ENCODE results near the gene C18orf54.
A peak's percentile ranks its signal among the peaks of the same experiment; 100 is the strongest.

DNA sequence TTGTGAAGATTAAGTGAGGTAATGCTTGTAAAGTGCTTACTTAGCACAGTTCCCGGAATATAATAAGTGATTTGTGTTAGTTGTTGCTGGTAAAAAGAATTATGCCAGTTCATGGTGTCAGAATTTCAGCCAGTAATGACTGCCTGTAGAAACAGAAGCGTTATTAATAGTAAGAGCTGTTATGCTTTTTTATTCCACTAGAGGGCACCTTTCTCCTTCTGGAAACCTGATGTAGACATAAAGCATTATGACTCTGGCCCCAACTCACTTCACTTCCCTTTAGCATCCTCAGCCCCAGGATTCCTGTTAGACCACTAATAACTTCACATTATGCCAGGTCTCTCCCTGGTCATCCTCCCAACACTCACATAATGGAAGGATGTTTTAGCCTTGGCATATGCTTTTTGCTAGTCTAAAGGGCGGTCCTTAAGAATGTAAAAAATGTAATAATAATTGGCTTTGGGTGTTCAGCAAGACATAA, 34.9 kb downstream of the C18orf54 start:
- TF ChIP-seq TARDBP (IDR thresholded peaks at IDR 0.05) (no peak), FOS (IDR thresholded peaks at IDR 0.05; ENCODE audit: extremely low read depth, insufficient read length) (no peak), ZFP36 (IDR thresholded peaks at IDR 0.05; ENCODE audit: low read depth, low read length, partially characterized antibody) (no peak), MAFF (IDR thresholded peaks at IDR 0.05; ENCODE audit: low read length) (no peak), POLR2AphosphoS5 (IDR thresholded peaks at IDR 0.05; ENCODE audit: control insufficient read depth, insufficient read depth, low read depth, low read length) (no peak), ZNF143 (CRISPR knock-in tag; IDR thresholded peaks at IDR 0.05) (no peak), NR2C1 (IDR thresholded peaks at IDR 0.05) (no peak), NR2C1 (tag; IDR thresholded peaks at IDR 0.05) (no peak), FOXK1 (CRISPR knock-in tag; IDR thresholded peaks at IDR 0.05; ENCODE audit: borderline replicate concordance) (no peak), ESRRA (IDR thresholded peaks at IDR 0.05; ENCODE audit: borderline replicate concordance, low read depth) (no peak)
- TF ChIP-seq, protein P1, sequence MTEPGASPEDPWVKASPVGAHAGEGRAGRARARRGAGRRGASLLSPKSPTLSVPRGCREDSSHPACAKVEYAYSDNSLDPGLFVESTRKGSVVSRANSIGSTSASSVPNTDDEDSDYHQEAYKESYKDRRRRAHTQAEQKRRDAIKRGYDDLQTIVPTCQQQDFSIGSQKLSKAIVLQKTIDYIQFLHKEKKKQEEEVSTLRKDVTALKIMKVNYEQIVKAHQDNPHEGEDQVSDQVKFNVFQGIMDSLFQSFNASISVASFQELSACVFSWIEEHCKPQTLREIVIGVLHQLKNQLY (CRISPR knock-in tag; conservative IDR thresholded peaks at IDR 0.05), result no peak
- TF ChIP-seq, protein P2, sequence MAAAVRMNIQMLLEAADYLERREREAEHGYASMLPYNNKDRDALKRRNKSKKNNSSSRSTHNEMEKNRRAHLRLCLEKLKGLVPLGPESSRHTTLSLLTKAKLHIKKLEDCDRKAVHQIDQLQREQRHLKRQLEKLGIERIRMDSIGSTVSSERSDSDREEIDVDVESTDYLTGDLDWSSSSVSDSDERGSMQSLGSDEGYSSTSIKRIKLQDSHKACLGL (CRISPR knock-in tag; IDR thresholded peaks at IDR 0.05; ENCODE audit: borderline replicate concordance, poor library complexity, severe bottlenecking), result no peak
- TF ChIP-seq, protein P3, sequence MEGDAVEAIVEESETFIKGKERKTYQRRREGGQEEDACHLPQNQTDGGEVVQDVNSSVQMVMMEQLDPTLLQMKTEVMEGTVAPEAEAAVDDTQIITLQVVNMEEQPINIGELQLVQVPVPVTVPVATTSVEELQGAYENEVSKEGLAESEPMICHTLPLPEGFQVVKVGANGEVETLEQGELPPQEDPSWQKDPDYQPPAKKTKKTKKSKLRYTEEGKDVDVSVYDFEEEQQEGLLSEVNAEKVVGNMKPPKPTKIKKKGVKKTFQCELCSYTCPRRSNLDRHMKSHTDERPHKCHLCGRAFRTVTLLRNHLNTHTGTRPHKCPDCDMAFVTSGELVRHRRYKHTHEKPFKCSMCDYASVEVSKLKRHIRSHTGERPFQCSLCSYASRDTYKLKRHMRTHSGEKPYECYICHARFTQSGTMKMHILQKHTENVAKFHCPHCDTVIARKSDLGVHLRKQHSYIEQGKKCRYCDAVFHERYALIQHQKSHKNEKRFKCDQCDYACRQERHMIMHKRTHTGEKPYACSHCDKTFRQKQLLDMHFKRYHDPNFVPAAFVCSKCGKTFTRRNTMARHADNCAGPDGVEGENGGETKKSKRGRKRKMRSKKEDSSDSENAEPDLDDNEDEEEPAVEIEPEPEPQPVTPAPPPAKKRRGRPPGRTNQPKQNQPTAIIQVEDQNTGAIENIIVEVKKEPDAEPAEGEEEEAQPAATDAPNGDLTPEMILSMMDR (IDR thresholded peaks at IDR 0.05 in 2 of 3, conservative IDR thresholded peaks at IDR 0.05 in 1 of 3; ENCODE audit: insufficient read depth in 2 of 3, low read depth in 1 of 3, low read length in 3 of 3), result peak; percentile 31 to 60 (median 57); a peak in 5 of 6 replicates

All from K562 (cell line).